Gastroesophageal sphincter (tissue), 3 donors: Measurements from ENCODE around the gene IRF1.

Experiments used
- CTCF ChIP-seq, 4 experiments: fragments of 200-600 bp in 2 of 4; fragments of 450-650 bp in 2 of 4; sonication (generic) in 1 of 4; IDR thresholded peaks; one replicate each; pipeline ENCODE4 v1.5.1; 2017 to 2019; ENCODE audit warnings: antibody characterized with exemption in 4 of 4, mild to moderate bottlenecking in 2 of 4, moderate library complexity in 2 of 4
- POLR2A ChIP-seq, 2 donors: fragments of 450-650 bp; IDR thresholded peaks; one replicate each; pipeline ENCODE4 v1.6.1; 2017; ENCODE audit warnings: antibody characterized with exemption in 2 of 2, mild to moderate bottlenecking in 2 of 2, moderate library complexity in 1 of 2
- POLR2AphosphoS5 ChIP-seq: sonication (generic); formaldehyde crosslinking; IDR thresholded peaks from one replicate; pipeline ENCODE4 v1.6.1; 2017; ENCODE audit warnings: antibody characterized with exemption

GRCh38 chr5:132470596-132470995 lies 20.0 kb downstream of the IRF1 start:
- TF ChIP-seq POLR2AphosphoS5 (no peak), POLR2A (IDR thresholded peaks at IDR 0.05) (no peak), CTCF (IDR thresholded peaks at IDR 0.05) (no peak)
